ENCODE results near the gene CARD9.
"Not testable (repeated sequence)": the region's sequence is repeated elsewhere in the genome, so short reads cannot be mapped to it uniquely, and the experiment has no call there.

Gene CARD9

DNA sequence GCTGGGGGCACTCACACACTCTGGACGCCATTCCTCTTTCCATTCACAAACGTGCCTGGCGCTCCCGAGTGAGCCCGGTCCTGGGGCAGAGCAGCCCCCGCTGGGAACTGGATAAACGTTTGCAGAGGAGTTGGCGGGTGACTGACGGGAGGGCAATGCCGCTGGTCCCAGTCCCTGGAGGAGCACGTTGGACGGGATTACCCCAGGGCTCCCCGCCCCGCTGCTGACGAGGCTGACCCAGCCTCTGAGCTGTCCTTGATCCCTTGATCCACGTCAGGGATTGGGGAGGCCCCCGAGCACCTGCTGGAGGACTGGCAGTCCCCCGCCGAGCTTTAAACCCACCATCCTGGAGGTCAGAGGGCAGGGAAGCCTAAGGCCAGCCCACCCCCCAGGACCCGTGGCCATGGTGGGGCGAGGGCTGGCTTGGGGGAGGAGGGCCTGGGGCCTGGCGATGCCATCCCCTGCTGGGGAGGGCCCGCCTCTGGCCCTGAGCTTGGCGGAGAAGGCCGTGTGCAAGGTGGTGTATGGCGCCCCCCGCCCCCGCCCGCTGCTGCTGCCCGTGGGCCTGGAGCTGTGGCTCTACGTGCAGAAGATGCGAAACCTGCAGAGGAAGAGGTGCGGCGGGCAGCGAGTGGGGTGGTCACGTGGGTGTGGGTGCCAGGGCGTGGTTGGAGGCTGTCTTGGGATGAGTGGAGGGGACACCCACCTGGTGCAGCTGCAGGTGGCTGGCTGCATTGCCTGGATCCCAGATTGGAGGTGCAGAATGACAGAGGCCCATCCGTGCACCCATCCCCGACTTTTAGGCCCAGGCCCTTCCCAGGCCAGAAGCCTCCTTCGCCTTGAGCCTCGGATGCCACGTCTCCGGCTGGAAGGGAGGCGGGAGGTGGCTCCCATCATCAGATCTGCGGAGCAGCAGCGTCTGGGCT is 41.6 kb downstream of the CARD9 start:
- no peak for DNase-seq

DNA sequence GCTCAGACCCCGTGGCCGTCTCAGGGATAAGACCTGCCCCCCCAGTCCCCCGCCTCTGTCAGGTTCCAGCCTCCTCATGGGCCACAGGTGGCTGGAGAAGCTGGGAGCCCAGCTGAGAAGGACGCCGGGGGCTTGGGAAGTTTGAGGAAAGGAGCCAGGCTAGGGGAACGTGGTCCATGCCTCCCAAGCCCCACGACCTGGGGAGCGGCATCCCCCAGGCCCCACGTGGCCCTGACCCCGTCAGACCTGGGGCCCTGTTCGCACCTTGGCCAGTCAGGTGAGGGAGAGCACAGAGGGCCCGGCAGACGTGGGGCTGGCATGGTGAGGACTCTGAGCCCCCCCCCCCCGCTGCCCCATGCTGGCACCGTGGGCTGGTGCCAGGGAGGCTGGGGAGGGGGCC is 42.4 kb downstream of the CARD9 start:
- no peak for DNase-seq

GRCh38 chr9:136330406-136330990 is 43.0 kb downstream of the CARD9 start:
- no peak for DNase-seq

DNA sequence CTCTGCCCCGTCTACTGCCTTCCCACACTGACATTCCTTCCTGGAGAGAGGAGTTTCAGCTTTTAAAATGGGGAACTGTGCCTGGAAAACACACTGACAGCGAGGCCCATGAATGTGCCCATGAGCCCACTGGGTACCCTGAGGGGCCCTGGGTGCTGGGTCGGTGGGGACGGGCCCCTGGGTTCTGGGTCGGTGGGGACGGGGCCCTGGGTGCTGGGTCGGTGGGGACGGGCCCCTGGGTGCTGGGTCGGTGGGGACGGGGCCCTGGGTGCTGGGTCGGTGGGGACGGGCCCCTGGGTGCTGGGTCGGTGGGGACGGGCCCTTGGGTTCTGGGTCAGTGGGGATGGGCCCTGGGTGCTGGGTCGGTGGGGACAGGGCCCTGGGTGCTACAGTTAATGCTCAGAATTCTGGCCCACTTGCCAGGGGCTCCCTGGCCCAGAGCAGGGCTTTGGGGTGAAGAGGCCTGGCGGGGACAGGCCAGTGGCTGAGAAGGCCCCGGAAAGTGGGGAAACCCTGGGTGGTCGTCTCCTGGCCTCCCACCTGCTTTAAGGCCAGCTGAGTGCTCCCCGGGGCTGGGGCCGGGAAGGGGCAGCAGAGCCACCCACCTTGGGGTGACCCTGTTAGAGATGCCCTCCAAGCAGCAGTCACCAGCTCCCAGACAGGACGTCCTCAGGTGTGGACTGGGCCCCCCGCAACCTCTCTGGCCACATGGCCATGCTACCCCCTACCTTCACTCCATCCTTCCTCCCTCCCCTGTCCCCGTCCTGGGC is 43.6 kb downstream of the CARD9 start:
- no peak for DNase-seq

- no peak for DNase-seq
Measured at GRCh38 chr9:136329211-136329627, 44.2 kb downstream of the CARD9 start.

DNA sequence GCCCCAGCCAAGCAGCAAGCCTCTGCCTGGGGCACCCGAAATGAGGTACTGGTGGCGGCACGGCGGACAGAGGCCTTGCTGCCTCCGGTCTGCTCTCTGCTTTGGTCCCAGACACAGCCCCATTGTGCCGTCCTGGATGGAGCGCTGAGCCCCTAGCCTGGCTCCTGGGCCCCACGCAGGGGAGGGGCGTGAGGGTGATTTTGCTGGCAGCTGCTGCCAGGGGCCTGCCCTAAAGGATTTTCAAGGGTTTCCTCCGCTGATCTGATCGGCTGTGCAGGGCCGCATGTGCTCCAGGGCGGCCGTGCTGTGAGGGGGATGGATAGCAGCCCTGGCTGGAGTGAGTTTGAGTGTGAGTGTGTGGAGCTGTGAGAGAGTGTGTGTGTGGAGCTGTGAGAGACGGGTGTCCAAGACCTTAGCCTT is 44.8 kb downstream of the CARD9 start:
- DNase-seq, result no peak

- DNase-seq, result no peak
Measured at GRCh38 chr9:136328011-136328621, 45.4 kb downstream of the CARD9 start.

DNA sequence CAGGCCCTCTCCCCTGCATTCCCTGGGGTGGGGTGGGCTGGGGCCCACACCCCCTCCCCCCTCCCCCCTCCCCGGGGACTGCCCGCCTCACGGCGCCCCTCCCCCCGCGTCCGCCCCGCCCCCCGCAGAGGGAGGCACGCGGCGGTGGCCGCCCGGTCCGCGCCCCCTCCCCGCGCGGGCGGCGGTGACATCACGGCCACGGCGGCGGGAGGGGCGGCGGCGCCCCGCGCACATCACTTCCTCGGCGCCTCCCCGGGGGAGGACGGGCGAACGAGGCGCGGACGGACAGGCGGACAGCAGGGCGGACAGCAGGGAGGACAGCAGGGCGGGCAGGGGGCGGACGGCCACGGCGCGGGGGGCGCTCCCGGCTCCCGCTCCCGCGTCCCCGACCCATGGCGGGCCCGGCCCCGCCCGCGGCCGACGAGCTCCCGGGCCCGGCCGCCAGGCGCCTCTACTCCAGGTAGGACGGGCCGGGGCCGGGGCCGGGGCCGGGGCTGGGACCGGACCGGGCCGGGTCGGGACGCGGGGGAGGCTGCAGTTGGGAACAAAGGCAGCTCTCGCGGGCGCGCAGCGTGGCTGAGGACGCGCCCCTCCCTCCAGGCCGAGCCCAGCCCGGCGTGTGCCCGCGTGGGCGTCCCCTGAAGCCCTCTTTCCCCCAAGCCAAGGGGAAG is 46.0 kb downstream of the CARD9 start, which contains the start of gene GPSM1:
TSS of gene GPSM1 (plus strand) at position 236 of the 671 bp plus-strand sequence. CDS start at position 393, 157 bp downstream.
- DNase-seq, result peak; percentile 35

DNA sequence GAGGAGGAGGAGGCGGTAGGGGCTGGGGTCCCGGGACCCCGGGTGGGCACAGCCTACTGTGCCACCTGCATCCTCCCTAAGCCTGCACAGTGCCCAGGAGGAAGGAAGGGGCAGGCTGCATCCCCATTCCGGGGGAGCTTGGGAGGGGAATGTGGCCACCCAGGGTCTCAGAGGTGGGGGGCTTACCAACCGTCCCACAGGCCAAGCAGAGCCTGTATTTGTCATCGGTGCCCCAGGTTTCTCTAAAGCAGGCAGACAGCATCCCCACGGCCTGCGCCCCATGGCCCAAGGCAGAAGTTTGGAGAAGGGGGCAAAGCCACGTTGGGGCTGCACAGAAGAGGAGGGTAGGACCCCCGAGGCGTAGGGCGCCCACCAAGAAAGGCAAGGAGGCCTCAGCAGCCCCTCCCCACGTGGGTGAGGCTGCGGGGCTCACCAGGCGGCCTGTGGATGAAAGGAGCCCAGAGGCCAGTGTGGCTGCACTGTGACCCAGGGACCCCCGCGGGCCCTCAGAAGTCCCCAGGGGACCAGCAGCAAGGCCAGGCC is 46.6 kb downstream of the CARD9 start:
- DNase-seq, result no peak

- no peak for DNase-seq
Measured at GRCh38 chr9:136326061-136326760, 47.3 kb downstream of the CARD9 start.

DNA sequence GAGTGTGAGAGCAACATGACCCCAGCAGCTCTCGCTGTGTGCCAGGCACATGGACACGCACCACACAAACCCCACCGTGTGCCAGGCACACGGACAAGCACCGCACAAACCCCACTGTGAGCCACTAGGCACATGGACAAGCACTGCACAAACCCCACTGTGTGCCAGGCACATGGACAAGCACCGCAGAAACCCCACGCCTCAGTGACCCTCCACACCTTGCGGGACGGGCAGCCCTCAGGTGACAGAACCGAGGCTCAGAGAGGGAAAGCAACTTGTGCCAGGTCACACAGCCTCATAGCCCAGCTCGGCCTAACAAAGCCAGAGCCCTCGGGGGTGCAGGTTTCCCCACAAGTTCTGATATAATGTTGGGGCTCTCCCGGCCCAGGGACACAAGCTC is 48.1 kb downstream of the CARD9 start:
- no peak for DNase-seq

- DNase-seq, result no peak
Measured at GRCh38 chr9:136324501-136325300, 48.8 kb downstream of the CARD9 start.

DNA sequence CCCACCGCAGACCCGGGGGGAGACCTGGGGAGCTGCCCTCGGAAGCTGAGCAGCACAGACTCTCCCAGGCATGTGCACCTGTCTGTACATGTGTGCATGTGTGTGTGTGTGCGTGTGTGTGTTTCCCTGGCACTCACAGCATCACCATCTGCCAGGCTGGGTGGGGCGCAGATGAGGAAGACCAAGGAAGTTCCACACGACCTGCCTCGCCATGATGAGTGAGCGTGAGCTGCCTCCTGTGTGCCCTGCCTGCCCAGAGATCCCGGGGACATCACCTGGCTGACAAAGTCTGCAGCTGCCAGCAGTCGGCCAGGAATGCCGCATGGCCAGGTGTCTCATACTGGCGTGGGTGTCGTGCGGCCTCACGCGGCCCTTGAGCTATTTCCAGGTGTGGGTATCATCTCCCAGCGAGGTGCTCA is 50.1 kb downstream of the CARD9 start:
- no peak for DNase-seq

GRCh38 chr9:136322756-136323330 is 50.6 kb downstream of the CARD9 start:
- DNase-seq, result no peak

- no peak for DNase-seq
Measured at GRCh38 chr9:136321561-136321960, 51.9 kb downstream of the CARD9 start.

- DNase-seq, result not testable (repeated sequence)
Measured at GRCh38 chr9:136320972-136321371, 52.5 kb downstream of the CARD9 start.

- not testable (repeated sequence) for DNase-seq
Measured at GRCh38 chr9:136319955-136320354, 53.5 kb downstream of the CARD9 start.

DNA sequence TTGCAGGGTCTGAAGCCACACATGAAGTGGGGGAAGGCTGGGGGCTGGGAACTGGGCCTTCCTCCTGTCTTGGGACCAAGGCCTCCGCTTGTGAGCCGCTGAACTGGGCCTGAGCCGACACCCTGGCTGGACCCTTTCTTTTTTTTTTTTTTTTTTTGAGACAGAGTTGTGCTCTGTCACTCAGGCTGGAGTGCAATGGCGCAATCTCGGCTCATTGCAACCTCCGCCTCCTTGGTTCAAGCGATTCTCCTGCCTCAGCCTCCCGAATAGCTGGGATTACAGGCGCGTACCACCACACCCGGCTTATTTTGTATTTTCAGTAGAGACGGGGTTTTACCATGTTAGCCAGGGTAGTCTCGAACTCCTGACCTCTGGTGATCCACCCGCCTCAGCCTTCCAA is 54.2 kb downstream of the CARD9 start:
- DNase-seq, result not testable (repeated sequence)

DNA sequence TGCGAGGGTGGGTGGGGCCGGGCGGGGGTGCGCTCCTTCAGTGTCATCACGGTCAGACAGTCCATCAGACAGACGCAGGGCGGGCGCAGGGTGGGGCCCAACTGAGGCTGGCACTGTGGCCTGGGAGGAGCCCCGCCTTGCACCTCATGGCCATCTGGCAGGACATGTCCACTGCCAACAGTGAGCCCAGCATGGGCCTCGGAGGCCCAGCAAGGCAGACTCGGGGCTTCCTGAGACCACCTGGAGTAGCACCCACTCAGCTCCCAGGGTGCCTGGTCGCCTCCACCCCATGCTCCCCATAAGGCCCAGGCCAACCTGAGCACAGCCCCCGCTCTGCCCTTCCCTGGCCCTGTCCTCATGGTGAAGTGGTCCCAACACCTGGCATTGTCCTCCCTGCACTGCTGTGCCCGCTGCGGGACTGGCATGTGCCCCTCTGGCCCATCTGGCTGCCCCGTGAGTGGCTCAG is 54.7 kb downstream of the CARD9 start:
- no peak for DNase-seq
